ENCODE results near the gene CFD. TPM values are rescaled to one million over a fixed set of nuclear protein-coding genes. Genes with fewer than 3 reads are reported as not detected.
A peak's percentile ranks its signal among the peaks of the same experiment; 100 is the strongest.
"Not testable (repeated sequence)": the region's sequence is repeated elsewhere in the genome, so short reads cannot be mapped to it uniquely, and the experiment has no call there.

Gene CFD
- total RNA-seq, 3 donors from 2014 or later, result 43.1 to 209 (median 110) TPM

DNA sequence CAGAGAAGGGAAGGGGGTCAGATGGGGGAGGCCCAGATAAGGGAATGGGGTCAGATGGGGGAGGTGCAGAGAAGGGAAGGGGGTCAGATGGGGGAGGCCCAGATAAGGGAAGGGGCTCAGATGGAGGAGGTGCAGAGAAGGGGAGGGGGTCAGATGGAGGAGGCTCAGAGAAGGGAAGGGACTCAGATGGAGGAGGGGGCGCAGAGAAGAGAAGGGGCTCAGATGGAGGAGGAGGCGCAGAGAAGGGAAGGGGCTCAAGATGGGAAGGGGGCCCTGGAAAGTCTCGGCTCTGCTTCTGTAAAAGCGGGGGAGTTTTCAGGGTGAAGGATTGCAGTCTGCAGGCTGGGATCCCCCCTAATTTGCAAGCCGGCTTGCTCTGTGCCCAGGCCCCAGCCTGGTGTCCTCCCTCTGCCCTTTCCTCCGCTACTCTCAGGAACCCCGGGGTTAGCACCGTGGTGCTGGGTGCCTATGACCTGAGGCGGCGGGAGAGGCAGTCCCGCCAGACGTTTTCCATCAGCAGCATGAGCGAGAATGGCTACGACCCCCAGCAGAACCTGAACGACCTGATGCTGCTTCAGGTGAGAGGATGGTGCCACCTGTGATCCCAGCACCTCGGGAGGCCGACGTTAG is 30.2 kb upstream of the CFD start:
- Histone ChIP-seq H3K36me3 (ENCODE audit: low read depth) (no peaks in the 10 kb centered on the region), H3K4me1 (ENCODE audit: low read depth) (no peaks in the 10 kb centered on the region), H3K9me3 (no peaks in the 10 kb centered on the region), H3K4me3 (no peak overlapping the region)
- ATAC-seq, result no peak
- intact Hi-C loops (cut with DNase I, micrococcal nuclease), result no loop called here
- TF ChIP-seq, protein P1, sequence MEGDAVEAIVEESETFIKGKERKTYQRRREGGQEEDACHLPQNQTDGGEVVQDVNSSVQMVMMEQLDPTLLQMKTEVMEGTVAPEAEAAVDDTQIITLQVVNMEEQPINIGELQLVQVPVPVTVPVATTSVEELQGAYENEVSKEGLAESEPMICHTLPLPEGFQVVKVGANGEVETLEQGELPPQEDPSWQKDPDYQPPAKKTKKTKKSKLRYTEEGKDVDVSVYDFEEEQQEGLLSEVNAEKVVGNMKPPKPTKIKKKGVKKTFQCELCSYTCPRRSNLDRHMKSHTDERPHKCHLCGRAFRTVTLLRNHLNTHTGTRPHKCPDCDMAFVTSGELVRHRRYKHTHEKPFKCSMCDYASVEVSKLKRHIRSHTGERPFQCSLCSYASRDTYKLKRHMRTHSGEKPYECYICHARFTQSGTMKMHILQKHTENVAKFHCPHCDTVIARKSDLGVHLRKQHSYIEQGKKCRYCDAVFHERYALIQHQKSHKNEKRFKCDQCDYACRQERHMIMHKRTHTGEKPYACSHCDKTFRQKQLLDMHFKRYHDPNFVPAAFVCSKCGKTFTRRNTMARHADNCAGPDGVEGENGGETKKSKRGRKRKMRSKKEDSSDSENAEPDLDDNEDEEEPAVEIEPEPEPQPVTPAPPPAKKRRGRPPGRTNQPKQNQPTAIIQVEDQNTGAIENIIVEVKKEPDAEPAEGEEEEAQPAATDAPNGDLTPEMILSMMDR (IDR thresholded peaks at IDR 0.05), result no peak
- DNase-seq, result no peak

DNA sequence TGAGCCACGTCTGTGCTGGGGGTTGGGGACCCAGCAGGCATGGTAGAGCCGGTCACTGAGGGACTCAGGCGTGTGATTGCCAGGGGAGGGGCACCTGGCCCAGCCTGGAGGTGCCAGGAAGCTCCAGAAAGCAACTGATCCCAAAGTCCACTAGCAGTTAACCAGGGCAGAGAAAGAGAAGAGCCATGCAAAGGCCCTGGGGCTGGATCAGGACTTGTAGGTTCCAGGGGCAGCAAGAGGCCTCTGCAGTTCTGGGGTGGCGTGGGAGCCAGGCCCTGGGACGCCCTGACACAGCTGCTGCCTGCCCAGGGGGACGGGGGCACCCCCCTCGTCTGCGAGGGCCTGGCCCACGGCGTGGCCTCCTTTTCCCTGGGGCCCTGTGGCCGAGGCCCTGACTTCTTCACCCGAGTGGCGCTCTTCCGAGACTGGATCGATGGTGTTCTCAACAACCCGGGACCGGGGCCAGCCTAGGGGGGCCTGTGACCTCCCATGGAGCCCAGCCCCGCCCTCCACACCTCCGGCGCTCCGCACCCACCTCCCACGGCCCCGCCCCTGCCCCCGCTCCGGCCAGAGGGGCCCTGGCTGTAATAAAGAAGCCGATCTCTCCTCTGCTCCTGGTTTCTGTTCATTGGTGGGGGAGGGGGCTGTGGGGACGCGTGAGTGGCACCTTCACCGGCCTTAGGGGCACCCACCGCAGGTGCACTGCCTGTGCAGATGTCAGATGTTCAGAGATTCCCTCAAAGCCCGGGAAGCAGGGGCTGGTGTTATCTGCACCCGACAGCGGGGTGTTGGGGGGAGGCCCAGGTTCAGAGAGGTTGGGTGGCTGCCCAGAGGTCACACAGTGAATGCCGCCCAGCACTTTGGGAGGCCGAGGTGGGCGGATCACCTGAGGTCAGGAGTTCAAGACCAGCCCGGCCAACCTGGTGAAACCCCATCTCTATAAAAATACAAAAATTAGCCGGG is 27.8 kb upstream of the CFD start:
- DNase-seq (no peak), ATAC-seq (no peak)
- Histone ChIP-seq H3K9me3 (no peaks in the 10 kb centered on the region), H3K4me1 (ENCODE audit: low read depth) (no peaks in the 10 kb centered on the region), H3K36me3 (ENCODE audit: low read depth) (no peaks in the 10 kb centered on the region), H3K4me3 (no peak overlapping the region)
- intact Hi-C loops (cut with DNase I, micrococcal nuclease), result no loop called here
- TF ChIP-seq, protein P1 (IDR thresholded peaks at IDR 0.05), result no peak

DNA sequence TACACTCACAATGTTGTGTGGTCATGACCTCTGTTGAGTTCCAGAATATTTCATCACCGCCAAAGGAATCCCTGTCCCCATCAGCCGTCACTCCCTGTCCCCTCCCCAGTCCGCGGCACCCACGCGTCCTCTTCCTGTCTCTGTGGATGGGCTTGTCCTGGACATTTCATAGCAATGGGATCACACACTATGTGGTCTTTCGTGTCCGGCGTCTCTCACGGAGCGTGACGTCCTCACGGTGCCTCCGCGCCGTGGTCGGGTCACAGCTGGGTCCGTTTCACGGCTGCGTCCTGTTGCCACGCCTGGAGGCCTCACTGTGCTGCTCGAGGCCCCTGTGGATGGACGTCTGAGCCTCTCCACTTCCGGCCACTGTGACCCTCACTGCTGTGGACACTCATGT is 25.2 kb upstream of the CFD start:
- intact Hi-C loops (cut with DNase I, micrococcal nuclease), result no loop called here
- Histone ChIP-seq H3K4me3 (no peak overlapping the region), H3K9me3 (no peaks in the 10 kb centered on the region), H3K4me1 (ENCODE audit: low read depth) (no peaks in the 10 kb centered on the region), H3K36me3 (ENCODE audit: low read depth) (no peaks in the 10 kb centered on the region)
- TF ChIP-seq, protein P1 (IDR thresholded peaks at IDR 0.05), result no peak
- ATAC-seq (no peak), DNase-seq (no peak)

DNA sequence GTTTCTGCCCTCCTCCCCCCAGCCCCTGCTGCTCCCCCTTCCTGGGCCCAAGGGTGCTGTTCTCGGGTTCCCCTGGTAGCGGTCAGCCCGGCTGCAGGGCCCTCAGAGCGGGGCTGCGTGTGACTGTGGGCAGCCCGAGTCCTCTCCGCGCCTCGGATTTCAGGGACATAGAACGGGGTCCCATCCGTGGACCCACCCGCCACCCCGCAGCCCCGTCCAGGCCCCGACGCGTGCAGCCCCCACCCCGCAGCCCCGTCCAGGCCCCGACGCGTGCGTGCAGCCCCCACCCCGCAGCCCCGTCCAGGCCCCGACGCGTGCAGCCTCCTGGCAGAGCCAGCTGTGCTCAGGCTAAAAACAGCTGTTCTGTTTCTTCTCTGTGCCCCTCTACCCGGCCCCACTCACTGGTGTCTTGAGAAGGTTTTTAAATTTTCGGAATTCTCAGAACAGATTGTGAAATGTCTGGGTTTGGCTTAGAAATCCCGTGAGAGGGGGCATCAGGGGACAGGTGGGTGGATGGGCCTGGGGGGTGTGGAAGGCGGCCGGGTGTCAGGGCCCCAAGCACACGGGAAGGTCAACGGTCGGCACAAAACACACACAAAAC is 24.2 kb upstream of the CFD start:
- no peak overlapping the region for H3K4me3 ChIP-seq
- peak; percentile 33 for ATAC-seq
- H3K4me1 ChIP-seq (ENCODE audit: low read depth), result no peaks in the 10 kb centered on the region
- no peaks in the 10 kb centered on the region for H3K9me3 ChIP-seq
- TF ChIP-seq, protein P1 (IDR thresholded peaks at IDR 0.05), result no peak
- intact Hi-C loops (cut with DNase I, micrococcal nuclease), result no loop called here
- H3K36me3 ChIP-seq (ENCODE audit: low read depth), result no peaks in the 10 kb centered on the region
- DNase-seq, result no peak

DNA sequence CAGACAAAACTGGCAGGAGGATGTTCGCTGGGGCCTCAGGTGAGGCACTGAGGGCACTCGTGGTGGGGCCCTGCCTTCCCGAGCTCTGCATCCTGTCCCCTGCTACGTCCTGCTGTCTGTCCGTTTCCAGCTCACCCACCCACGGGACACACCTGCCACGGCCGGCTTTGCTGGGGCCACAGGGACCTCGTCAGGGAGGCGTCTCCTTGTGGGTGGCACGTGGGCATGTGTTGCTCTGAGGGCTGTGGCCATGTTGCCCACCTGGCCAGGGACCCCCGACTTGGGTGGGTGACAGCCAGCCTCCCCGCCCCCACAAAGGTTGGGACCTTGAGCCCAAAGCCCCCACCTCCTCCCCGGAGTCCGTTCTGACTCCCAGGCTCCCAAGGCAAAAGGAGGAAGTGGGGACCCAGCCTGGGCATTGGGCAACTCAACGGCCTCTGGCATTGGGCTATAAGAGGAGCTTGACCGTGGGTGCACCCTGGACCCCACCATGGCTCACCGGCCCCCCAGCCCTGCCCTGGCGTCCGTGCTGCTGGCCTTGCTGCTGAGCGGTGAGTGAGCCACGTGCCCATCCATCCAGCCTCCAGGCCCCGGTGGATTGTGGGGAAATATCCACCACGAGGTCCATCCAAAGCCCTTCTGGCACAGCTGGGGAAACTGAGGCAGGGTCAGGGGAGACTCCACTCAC is 18.8 kb upstream of the CFD start, which contains the start of gene PRTN3:
Gene PRTN3, plus strand, starts transcription at position 481 of the 688 bp plus-strand sequence. Its CDS starts 10 bp downstream, at position 491.
- H3K4me1 ChIP-seq (ENCODE audit: low read depth), result peaks cover 9% of the 10 kb centered on the region
- no peaks in the 10 kb centered on the region for H3K36me3 ChIP-seq (ENCODE audit: low read depth)
- TF ChIP-seq, protein P1 (IDR thresholded peaks at IDR 0.05), result no peak
- H3K4me3 ChIP-seq, result no peak within 1 kb of the TSS
- ATAC-seq (no peak), DNase-seq (no peak)
- intact Hi-C loops (cut with DNase I, micrococcal nuclease), result no loop called here
- no peaks in the 10 kb centered on the region for H3K9me3 ChIP-seq

DNA sequence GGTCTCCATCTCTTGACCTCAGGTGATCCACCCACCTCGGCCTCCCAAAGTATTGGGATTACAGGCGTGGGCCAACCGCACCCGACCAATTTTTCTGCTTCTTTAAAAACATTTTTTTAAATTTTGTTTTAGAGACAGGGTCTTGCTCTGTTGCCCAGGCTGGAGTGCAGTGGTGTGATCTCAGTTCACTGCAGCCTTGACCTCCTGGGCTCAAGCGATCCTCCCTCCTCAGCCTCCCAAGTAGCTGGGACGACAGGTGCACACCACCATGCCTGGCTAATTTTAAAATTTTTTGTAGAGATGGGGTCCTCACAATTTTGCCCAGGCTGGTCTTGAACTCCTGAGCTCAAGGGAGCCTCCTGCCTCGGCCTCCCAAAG is 16.7 kb upstream of the CFD start:
- H3K4me1 ChIP-seq (ENCODE audit: low read depth); H3K4me3 ChIP-seq; ATAC-seq; H3K36me3 ChIP-seq (ENCODE audit: low read depth); H3K9me3 ChIP-seq; DNase-seq; intact Hi-C loops (cut with DNase I, micrococcal nuclease): not testable (repeated sequence)
